Measurements from ENCODE around the gene MOB3B.

GRCh38 chr9:27561685-27562084, 32.1 kb upstream of the MOB3B start:
- TF ChIP-seq CTCF (IDR thresholded peaks at IDR 0.05) (no peak), REST (IDR thresholded peaks at IDR 0.05; ENCODE audit: insufficient read depth in 1 of 2, low read depth in 2 of 2, low read length in 1 of 2) (no peak), POLR2AphosphoS5 (IDR thresholded peaks at IDR 0.05; ENCODE audit: low read depth, low read length) (no peak), SIN3A (IDR thresholded peaks at IDR 0.05; ENCODE audit: borderline replicate concordance, insufficient read depth, low read depth, low read length) (no peak)

Data from Panc1 (cell line).